GM12878 (cell line): ENCODE measurements around the gene DEFB126. TPM values are rescaled to one million over a fixed set of nuclear protein-coding genes. Genes with fewer than 3 reads are reported as not detected.

Experiments
- ATAC-seq: fragments of 200-7000 bp; cut with Tn5 transposase; 3 replicates; pipeline ENCODE4 v1.9.1; 2020; ENCODE audit warnings: mild to moderate bottlenecking, moderate library complexity
- BruUV-seq: library from RNA; stranded (reverse); fragments of 400-500 nt; replicated peaks from 2 replicates; lab custom pipeline; 2021; lab: Mats Ljungman, UMichigan
- CTCF ChIA-PET: fragments of 300-600 bp; sonication (Branson Sonifier 250); formaldehyde crosslinking; extraction: SDS; loops from one replicate; lab custom pipeline; 2021; ENCODE audit warnings: inconsistent platforms; lab: Yijun Ruan, JAX
- POLR2A ChIA-PET: fragments of 350-600 bp; formaldehyde crosslinking; extraction: SDS; loops from one replicate; lab custom pipeline; 2021; ENCODE audit warnings: inconsistent platforms; lab: Charles Lee
- RAD21 ChIA-PET: fragments of 300-600 bp; sonication (Branson Sonifier 250); formaldehyde crosslinking; loops from one replicate; lab custom pipeline; 2023; ENCODE audit warnings: antibody characterized with exemption; ENCODE audit not compliant: unreplicated experiment; lab: Charles Lee
- SMC1A ChIA-PET: fragments of 300-600 bp; sonication (Branson Sonifier 250); formaldehyde crosslinking; loops from one replicate; lab custom pipeline; 2023; ENCODE audit not compliant: unreplicated experiment, uncharacterized antibody; lab: Charles Lee
- DNase-seq: peaks from one replicate; pipeline ENCODE4 v3.0.0-alpha.2; 2011; ENCODE audit warnings: low read depth, low spot score
- FAIRE-seq: peaks from 3 replicates; lab custom pipeline; 2011; peaks lifted over from hg19 to GRCh38; lab: Jason Lieb, UNC
- H2AFZ ChIP-seq: 2 replicates; pipeline ENCODE4 v1.6.0; 2011; ENCODE audit warnings: low read depth, low read length, control low read depth; ENCODE audit not compliant: control insufficient read depth
- H3K27ac ChIP-seq: 2 replicates; pipeline ENCODE4 v1.5.1; 2011; ENCODE audit warnings: control low read depth; ENCODE audit not compliant: control insufficient read depth, insufficient read depth
- H3K27me3 ChIP-seq, 2 experiments: replicated peaks in 1 of 2; 2 replicates each; pipeline versions ENCODE4 v1.6.0 to v1.6.1; 2011; ENCODE audit warnings: low read length in 1 of 2; ENCODE audit not compliant: control insufficient read depth in 2 of 2, insufficient read depth in 2 of 2
- H3K36me3 ChIP-seq, 2 experiments: 2 replicates each; pipeline ENCODE4 v1.5.1; 2011; ENCODE audit warnings: low read length in 1 of 2; ENCODE audit not compliant: control insufficient read depth in 2 of 2, insufficient read depth in 2 of 2
- H3K4me1 ChIP-seq: 2 replicates; pipeline ENCODE4 v1.6.1; 2011; ENCODE audit warnings: mild to moderate bottlenecking, low read length, moderate library complexity, mixed read lengths; ENCODE audit not compliant: control insufficient read depth, insufficient read depth
- H3K4me2 ChIP-seq: 2 replicates; pipeline ENCODE4 v1.6.0; 2011; ENCODE audit warnings: control low read depth; ENCODE audit not compliant: control insufficient read depth, insufficient read depth
- H3K4me3 ChIP-seq: fragments of 200-600 bp; sonication (generic); 2 replicates; pipeline ENCODE4 v1.5.1; 2016
- H3K79me2 ChIP-seq: 2 replicates; pipeline ENCODE4 v1.6.0; 2011; ENCODE audit warnings: low read length; ENCODE audit not compliant: control insufficient read depth, insufficient read depth
- H3K9ac ChIP-seq: 2 replicates; pipeline ENCODE4 v1.8.0; 2011; ENCODE audit warnings: low read length, control low read depth, mixed read lengths; ENCODE audit not compliant: control insufficient read depth, insufficient read depth
- H3K9me3 ChIP-seq: replicated peaks from 3 replicates; pipeline ENCODE4 v1.5.1; 2011; ENCODE audit warnings: mild to moderate bottlenecking, low read length; ENCODE audit not compliant: control insufficient read depth, insufficient read depth
- H4K20me1 ChIP-seq: 2 replicates; pipeline ENCODE4 v1.6.0; 2011; ENCODE audit not compliant: control insufficient read depth, insufficient read depth
- ATF2 ChIP-seq: IDR thresholded peaks from 2 replicates; pipeline ENCODE4 v1.6.1; 2012; ENCODE audit warnings: low read length, inconsistent platforms
- CHD2 ChIP-seq: IDR thresholded peaks from 2 replicates; pipeline ENCODE4 v1.6.1; 2011; ENCODE audit warnings: low read depth, low read length, improper control_type of control experiment, borderline replicate concordance
- CHD4 ChIP-seq: fragments of 200-600 bp; sonication (generic); IDR thresholded peaks from 2 replicates; pipeline ENCODE4 v1.6.1; 2016; ENCODE audit warnings: mild to moderate bottlenecking
- HCFC1 ChIP-seq: fragments of 150-350 bp; IDR thresholded peaks from 2 replicates; pipeline ENCODE4 v1.6.1; 2014; ENCODE audit warnings: low read length
- JUNB ChIP-seq: IDR thresholded peaks from 2 replicates; pipeline ENCODE4 v1.6.1; 2016; ENCODE audit warnings: antibody characterized with exemption, mild to moderate bottlenecking
- MTA2 ChIP-seq: fragments of 450-650 bp; IDR thresholded peaks from 2 replicates; pipeline ENCODE4 v1.6.1; 2016; ENCODE audit warnings: low read depth, mild to moderate bottlenecking, moderate library complexity
- PAX5 ChIP-seq: IDR thresholded peaks from 2 replicates; pipeline ENCODE4 v1.6.1; 2011; ENCODE audit warnings: low read depth, low read length, borderline replicate concordance
- RFX5 ChIP-seq: IDR thresholded peaks from 2 replicates; pipeline ENCODE4 v1.6.1; 2011; ENCODE audit warnings: low read depth, low read length, improper control_type of control experiment
- SMAD5 ChIP-seq: IDR thresholded peaks from 2 replicates; pipeline ENCODE4 v1.6.1; 2016; ENCODE audit warnings: antibody characterized with exemption, low read depth
- SMARCA5 ChIP-seq: fragments of 450-650 bp; IDR thresholded peaks from 2 replicates; pipeline ENCODE4 v1.6.1; 2017; ENCODE audit warnings: mild to moderate bottlenecking
- SP1 ChIP-seq: IDR thresholded peaks from one replicate; pipeline ENCODE4 v1.6.1; 2011; ENCODE audit warnings: low read depth, low read length
- TCF7 ChIP-seq: IDR thresholded peaks from 2 replicates; pipeline ENCODE4 v1.6.1; 2014; ENCODE audit warnings: antibody characterized with exemption, borderline replicate concordance
- WGBS: methylation state at CpG from one replicate; pipeline ENCODE4 v1.1.6; 2016; ENCODE audit warnings: low lambda C conversion rate; ENCODE audit not compliant: insufficient replicate concordance, insufficient coverage; ENCODE audit errors: missing lambda C conversion rate; 5-methylcytosine and 5-hydroxymethylcytosine counted together
- in situ Hi-C: fragments of 300-500 bp; cut with MboI; formaldehyde crosslinking; loops from 9 replicates; pipeline ENCODE4 v1.14.3; 2018; ENCODE audit warnings: mixed read lengths
- intact Hi-C: fragments of 100-400 bp; cut with micrococcal nuclease; formaldehyde crosslinking; loops from one replicate; pipeline ENCODE4 v1.14.2; 2022; ENCODE audit not compliant: unreplicated experiment
- polyA plus RNA-seq, 11 experiments: library from polyadenylated mRNA; depleted of rRNA in 4 of 11; unstranded in 6 of 11; stranded (reverse) in 5 of 11; fragments of >200 nt; fragmentation: Nextera tagmentation in 4 of 11; fragmentation: Illumina TruSeq in 1 of 11; extraction: Ambion mirVana in 4 of 11; extraction: Trizol in 1 of 11; gene quantifications; 1 replicate in 1 of 11; 2 replicates in 10 of 11; pipeline versions ENCODE4 v1.2.1 to v1.2.3, GENCODE V29; 2011 to 2016; ENCODE audit warnings: inconsistent platforms in 2 of 11, missing spikeins in 2 of 11, low read depth in 1 of 11
- total RNA-seq, 4 experiments: library from RNA; depleted of rRNA in 3 of 4; stranded (reverse); fragments of >200 nt in 3 of 4; fragmentation: Illumina TruSeq in 1 of 4; extraction: Trizol in 1 of 4; gene quantifications; 2 replicates each; pipeline versions ENCODE4 v1.2.1 to v1.2.3, GENCODE V29; 2013 to 2021
- TF ChIP-seq, protein P1 (sequence below): IDR thresholded peaks from 2 replicates; pipeline ENCODE4 v1.6.1; 2011; ENCODE audit warnings: borderline replicate concordance, low read depth, mild to moderate bottlenecking, moderate library complexity, mixed read lengths, low read length; ENCODE audit not compliant: insufficient read depth; ENCODE audit errors: extremely low read length
- TF ChIP-seq, protein P2 (sequence below): IDR thresholded peaks from 2 replicates; pipeline ENCODE4 v1.6.1; 2011; ENCODE audit warnings: borderline replicate concordance, low read depth, mild to moderate bottlenecking, moderate library complexity, low read length; ENCODE audit not compliant: insufficient read depth, poor library complexity, severe bottlenecking

DEFB126 gene
- total and polyA plus RNA-seq, 10 of the 15 experiments (the other 5 are each of a cell fraction or from before 2014, with no cell fraction given), result not detected

DNA sequence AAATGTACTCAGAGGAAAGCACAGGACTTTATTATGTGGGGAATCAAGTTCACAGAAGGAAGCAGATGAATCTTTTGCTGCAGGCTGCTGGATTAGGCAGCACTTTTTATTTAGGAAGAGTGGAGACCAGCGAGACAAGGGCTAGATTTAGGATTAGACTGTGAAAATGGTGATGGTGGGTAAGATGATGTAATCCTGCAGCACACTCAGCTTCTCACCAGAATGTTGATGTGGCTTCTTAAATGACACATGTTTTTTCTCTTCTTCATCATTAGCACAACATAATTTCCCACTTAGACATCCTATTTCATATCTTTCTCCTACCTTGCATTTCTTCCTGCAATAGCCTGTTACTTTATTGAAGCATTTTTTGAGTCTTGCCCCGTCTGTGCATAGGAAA is 45.3 kb downstream of the DEFB126 start:
- no peaks in the 10 kb centered on the region for H3K27me3 ChIP-seq
- no peaks in the 10 kb centered on the region for H4K20me1 ChIP-seq
- BruUV-seq, result no TSS peak
- no peak overlapping the region for H3K4me2 ChIP-seq
- POLR2A ChIA-PET, result no interaction called here
- SMC1A ChIA-PET, result no interaction called here
- no peak overlapping the region for H3K27ac ChIP-seq
- H3K4me1 ChIP-seq, result no peaks in the 10 kb centered on the region
- no peak for ATAC-seq
- DNase-seq, result no peak
- no peak overlapping the region for H3K4me3 ChIP-seq
- 0% methylated on average over 2 of the region's 2 CpGs for WGBS
- no peaks in the 10 kb centered on the region for H3K79me2 ChIP-seq
- H2AFZ ChIP-seq, result no peak overlapping the region
- TF ChIP-seq HCFC1 (no peak), TCF7 (no peak), JUNB (no peak), MTA2 (no peak), CHD4 (no peak), ATF2 (no peak), SMARCA5 (no peak), SP1 (no peak), SMAD5 (no peak), RFX5 (no peak), CHD2 (no peak), PAX5 (no peak)
- TF ChIP-seq, protein P1, sequence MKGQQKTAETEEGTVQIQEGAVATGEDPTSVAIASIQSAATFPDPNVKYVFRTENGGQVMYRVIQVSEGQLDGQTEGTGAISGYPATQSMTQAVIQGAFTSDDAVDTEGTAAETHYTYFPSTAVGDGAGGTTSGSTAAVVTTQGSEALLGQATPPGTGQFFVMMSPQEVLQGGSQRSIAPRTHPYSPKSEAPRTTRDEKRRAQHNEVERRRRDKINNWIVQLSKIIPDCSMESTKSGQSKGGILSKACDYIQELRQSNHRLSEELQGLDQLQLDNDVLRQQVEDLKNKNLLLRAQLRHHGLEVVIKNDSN, result no peak
- TF ChIP-seq, protein P2, sequence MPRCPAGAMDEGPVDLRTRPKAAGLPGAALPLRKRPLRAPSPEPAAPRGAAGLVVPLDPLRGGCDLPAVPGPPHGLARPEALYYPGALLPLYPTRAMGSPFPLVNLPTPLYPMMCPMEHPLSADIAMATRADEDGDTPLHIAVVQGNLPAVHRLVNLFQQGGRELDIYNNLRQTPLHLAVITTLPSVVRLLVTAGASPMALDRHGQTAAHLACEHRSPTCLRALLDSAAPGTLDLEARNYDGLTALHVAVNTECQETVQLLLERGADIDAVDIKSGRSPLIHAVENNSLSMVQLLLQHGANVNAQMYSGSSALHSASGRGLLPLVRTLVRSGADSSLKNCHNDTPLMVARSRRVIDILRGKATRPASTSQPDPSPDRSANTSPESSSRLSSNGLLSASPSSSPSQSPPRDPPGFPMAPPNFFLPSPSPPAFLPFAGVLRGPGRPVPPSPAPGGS, result no peak
- no peak for FAIRE-seq
- H3K36me3 ChIP-seq, result no peaks in the 10 kb centered on the region
- no peaks in the 10 kb centered on the region for H3K9me3 ChIP-seq
- RAD21 ChIA-PET, result no interaction called here
- CTCF ChIA-PET, result no interaction called here
- in situ Hi-C loops (no loop called here), intact Hi-C loops (no loop called here)
- H3K9ac ChIP-seq, result no peak overlapping the region
